ENCODE data around the gene CLMN. TPM values are rescaled to one million over a fixed set of nuclear protein-coding genes. Genes with fewer than 3 reads are reported as not detected.

Gene CLMN
- total RNA-seq, 1 donor: 0.36 TPM

DNA sequence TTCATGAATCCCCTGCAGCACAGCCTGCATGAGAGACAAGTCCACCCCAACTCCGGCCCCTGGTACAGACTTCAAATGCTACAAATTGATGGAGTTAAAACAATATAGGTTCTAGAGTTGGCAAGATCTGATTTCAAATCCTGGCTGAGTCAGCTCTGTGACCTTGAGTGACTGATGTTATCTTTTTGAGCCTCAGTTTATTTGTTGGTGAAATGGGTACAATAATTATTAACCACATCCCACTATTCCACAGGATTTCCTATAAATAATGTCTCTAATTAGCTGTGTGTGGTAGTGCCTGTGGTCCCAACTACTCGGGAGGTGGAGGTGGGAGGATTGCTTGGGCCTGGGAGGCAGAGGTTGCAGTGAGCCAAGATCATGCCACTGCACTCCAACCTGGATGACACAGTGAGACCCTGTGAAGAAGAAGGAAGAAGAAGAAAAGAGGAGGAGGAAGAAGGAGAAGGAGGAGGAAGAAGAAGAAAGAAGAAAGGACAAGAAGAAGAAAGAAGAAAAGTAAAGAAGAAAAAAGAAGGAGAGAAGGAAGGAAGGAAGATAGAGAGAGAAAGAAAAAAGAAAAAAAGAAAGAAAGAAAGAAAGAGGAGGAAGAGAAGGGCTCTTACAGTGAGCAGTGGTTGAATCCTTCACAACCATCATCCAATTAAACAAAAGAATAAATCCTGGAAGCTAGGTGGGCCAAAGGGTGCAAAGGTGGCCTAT is 122.7 kb downstream of the CLMN start:
- no peak overlapping the region for H3K4me3 ChIP-seq (ENCODE audit: low read depth, low read length)
- DNase-seq (ENCODE audit: low read depth): no peak
- TF ChIP-seq, protein P1, sequence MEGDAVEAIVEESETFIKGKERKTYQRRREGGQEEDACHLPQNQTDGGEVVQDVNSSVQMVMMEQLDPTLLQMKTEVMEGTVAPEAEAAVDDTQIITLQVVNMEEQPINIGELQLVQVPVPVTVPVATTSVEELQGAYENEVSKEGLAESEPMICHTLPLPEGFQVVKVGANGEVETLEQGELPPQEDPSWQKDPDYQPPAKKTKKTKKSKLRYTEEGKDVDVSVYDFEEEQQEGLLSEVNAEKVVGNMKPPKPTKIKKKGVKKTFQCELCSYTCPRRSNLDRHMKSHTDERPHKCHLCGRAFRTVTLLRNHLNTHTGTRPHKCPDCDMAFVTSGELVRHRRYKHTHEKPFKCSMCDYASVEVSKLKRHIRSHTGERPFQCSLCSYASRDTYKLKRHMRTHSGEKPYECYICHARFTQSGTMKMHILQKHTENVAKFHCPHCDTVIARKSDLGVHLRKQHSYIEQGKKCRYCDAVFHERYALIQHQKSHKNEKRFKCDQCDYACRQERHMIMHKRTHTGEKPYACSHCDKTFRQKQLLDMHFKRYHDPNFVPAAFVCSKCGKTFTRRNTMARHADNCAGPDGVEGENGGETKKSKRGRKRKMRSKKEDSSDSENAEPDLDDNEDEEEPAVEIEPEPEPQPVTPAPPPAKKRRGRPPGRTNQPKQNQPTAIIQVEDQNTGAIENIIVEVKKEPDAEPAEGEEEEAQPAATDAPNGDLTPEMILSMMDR (IDR thresholded peaks at IDR 0.05; ENCODE audit: insufficient read depth, low read length): no peak

DNA sequence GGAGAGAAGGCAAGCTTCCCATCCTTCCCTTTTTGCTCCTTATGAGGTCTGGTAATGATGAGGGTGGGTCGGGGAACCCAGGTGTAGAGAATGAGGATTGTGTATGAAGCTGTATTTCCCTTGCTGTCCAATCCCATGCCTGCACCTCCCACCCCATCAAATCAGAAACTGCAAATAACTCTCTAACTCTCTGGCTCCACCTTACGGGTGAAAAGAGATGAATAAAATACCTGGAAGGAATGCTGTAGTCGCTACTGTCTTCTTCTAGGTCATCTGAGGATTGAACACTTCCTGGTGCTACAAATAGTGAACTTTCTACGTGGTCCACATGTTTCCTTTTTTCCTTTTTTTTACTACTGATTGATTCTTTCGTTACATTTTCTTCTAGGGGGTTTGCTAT is 123.4 kb downstream of the CLMN start:
- peak; percentile 17 for DNase-seq (ENCODE audit: low read depth)
- TF ChIP-seq, protein P1 (IDR thresholded peaks at IDR 0.05; ENCODE audit: insufficient read depth, low read length): peak; percentile 27
- H3K4me3 ChIP-seq (ENCODE audit: low read depth, low read length): no peak overlapping the region

DNA sequence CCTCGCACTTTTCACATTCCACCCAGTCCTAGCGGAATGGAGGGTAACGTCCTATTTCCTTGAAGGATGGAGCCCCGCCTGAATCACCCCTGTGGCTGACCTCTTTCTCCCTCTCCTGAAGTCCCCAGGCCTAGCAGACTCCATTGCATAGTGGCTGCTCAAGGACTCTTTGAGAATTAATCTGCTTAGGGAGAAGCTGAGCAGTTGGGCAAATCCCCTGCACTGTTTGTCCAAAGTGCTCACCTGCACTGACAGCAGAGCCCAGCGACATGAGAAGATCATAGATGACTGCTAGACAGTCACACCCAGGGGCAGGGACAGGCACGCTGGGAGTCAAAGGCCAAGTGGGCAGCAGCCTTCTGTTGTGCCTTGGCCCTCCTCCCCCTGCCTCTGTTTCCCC is 124.7 kb downstream of the CLMN start:
- no peak overlapping the region for H3K4me3 ChIP-seq (ENCODE audit: low read depth, low read length)
- no peak for DNase-seq (ENCODE audit: low read depth)
- TF ChIP-seq, protein P1 (IDR thresholded peaks at IDR 0.05; ENCODE audit: insufficient read depth, low read length): no peak

DNA sequence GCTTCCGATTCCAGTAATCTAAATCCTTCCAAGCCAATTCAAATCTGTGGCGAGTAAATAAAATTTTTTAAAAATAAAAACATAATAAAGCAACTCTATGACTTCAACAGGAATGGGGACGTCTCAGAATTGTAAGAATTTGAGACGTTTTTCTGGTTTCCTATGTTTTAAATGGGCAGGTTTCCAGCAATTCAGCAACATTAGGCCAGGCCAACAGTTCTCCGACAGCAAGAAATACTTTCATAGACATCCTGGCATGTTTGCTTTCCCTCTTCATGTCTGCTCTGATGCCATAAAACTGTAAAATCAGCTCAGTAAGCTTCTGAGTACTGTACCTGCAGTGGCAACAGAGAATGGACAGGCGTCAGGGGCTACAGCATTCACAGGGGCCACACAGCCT is 126.6 kb downstream of the CLMN start:
- no peak overlapping the region for H3K4me3 ChIP-seq (ENCODE audit: low read depth, low read length)
- no peak for DNase-seq (ENCODE audit: low read depth)
- TF ChIP-seq, protein P1 (IDR thresholded peaks at IDR 0.05; ENCODE audit: insufficient read depth, low read length): no peak

DNA sequence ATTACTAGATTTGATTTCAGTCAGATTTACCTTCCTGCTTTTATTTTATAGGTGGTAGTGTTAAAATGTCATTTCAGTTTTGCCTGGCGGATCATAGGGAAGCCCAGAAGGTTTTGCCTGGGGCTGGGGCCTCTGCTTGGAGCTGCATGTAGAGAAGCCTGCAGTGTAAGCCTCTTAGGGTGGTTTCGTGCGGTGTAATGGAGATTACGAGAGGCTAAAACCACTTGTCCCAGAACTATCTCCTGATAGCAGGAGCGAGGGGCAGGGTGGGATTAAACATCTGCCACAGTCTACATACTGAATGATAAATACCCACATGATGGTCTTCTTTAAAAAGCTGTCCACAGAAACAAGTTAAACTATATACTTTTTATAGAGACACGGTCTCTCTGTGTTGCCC is 127.4 kb downstream of the CLMN start:
- TF ChIP-seq, protein P1 (IDR thresholded peaks at IDR 0.05; ENCODE audit: insufficient read depth, low read length): no peak
- no peak for DNase-seq (ENCODE audit: low read depth)
- H3K4me3 ChIP-seq (ENCODE audit: low read depth, low read length): no peak overlapping the region

DNA sequence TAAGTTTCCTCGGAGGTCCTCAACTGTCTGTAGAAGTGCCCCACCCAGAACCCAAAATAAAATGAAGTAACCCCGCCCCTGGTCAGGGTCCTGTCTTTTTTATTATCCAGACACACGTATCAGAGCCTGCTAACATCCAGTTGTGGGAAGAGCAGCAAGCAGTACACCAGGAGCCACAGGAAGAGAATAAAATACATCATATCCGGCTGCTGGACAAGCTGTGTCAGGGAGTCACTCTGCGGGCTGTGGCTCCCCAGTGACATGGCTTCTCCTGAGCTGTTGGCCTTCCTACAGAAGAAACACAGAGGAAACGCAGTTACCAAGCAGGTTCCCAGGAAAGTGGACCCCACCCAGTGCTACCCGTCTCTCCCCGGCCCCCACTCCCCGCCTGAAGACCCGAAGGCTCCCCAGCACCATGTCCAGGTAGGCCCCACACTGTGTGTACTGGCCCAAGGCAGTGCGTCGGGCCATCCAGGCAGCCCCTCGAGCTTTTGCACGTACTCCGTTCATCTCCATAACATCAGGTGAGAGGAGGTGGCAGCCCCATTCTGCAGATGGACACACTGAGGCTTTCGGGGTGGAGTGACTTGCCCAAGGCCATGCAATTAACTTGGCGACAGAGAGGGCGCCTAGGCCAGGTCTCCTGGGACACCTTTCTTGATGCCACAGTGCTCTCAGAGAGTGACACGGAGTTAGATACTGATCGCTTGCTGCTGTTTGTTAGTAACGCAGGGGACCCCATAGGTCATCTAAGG is 128.1 kb downstream of the CLMN start:
- no peak for DNase-seq (ENCODE audit: low read depth)
- TF ChIP-seq, protein P1 (IDR thresholded peaks at IDR 0.05; ENCODE audit: insufficient read depth, low read length): no peak
- H3K4me3 ChIP-seq (ENCODE audit: low read depth, low read length): no peak overlapping the region

Data from fibroblast of the aortic adventitia (primary cell).